ENCODE data around the gene MED9. TPM values are rescaled to one million over a fixed set of nuclear protein-coding genes. Genes with fewer than 3 reads are reported as not detected.

The MED9 gene
- total RNA-seq, 4 donors from 2014 or later: 8.3 to 14.4 (median 11.4) TPM

- intact Hi-C loops (cut with DNase I): no loop called here
Observed at GRCh38 chr17:17514361-17514992, 37.7 kb downstream of the MED9 start.

GRCh38 chr17:17514993-17515933 lies 38.5 kb downstream of the MED9 start:
- Histone ChIP-seq H3K4me3 (no peak overlapping the region), H3K27me3 (no peaks in the 10 kb centered on the region), H3K36me3 (peaks cover 0 to 12% (median 4%) of the 10 kb centered on the region in 4 donors), H3K9me3 (no peaks in the 10 kb centered on the region), H3K4me1 (no peaks in the 10 kb centered on the region), H3K27ac (replicated peaks in 1 of 4) (no peak overlapping the region)
- WGBS: 89% methylated on average over 21 of the region's 21 CpGs
- no peak for DNase-seq (ENCODE audit: extremely low spot score)
- TF ChIP-seq POLR2AphosphoS5 (IDR thresholded peaks at IDR 0.05) (no peak), POLR2A (IDR thresholded peaks at IDR 0.05; ENCODE audit: low read depth) (no peak), EP300 (IDR thresholded peaks at IDR 0.05) (no peak)
- TF ChIP-seq, protein P1, sequence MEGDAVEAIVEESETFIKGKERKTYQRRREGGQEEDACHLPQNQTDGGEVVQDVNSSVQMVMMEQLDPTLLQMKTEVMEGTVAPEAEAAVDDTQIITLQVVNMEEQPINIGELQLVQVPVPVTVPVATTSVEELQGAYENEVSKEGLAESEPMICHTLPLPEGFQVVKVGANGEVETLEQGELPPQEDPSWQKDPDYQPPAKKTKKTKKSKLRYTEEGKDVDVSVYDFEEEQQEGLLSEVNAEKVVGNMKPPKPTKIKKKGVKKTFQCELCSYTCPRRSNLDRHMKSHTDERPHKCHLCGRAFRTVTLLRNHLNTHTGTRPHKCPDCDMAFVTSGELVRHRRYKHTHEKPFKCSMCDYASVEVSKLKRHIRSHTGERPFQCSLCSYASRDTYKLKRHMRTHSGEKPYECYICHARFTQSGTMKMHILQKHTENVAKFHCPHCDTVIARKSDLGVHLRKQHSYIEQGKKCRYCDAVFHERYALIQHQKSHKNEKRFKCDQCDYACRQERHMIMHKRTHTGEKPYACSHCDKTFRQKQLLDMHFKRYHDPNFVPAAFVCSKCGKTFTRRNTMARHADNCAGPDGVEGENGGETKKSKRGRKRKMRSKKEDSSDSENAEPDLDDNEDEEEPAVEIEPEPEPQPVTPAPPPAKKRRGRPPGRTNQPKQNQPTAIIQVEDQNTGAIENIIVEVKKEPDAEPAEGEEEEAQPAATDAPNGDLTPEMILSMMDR (IDR thresholded peaks at IDR 0.05): no peak
- intact Hi-C loops (cut with DNase I): no loop called here

More at GRCh38 chr17:17514361-17514992, 37.7 kb downstream of the MED9 start:
- Histone ChIP-seq H3K27me3 (no peaks in the 10 kb centered on the region), H3K27ac (replicated peaks in 1 of 4) (no peak overlapping the region), H3K4me1 (no peaks in the 10 kb centered on the region), H3K9me3 (no peaks in the 10 kb centered on the region), H3K36me3 (peaks cover 0 to 7% (median 0%) of the 10 kb centered on the region in 4 donors), H3K4me3 (no peak overlapping the region)
- 94% methylated on average over 15 of the region's 16 CpGs for WGBS
- TF ChIP-seq POLR2A (IDR thresholded peaks at IDR 0.05; ENCODE audit: low read depth) (no peak), EP300 (IDR thresholded peaks at IDR 0.05) (no peak), POLR2AphosphoS5 (IDR thresholded peaks at IDR 0.05) (no peak)
- TF ChIP-seq, protein P1 (IDR thresholded peaks at IDR 0.05): no peak
- DNase-seq (ENCODE audit: extremely low spot score): no peak

DNA sequence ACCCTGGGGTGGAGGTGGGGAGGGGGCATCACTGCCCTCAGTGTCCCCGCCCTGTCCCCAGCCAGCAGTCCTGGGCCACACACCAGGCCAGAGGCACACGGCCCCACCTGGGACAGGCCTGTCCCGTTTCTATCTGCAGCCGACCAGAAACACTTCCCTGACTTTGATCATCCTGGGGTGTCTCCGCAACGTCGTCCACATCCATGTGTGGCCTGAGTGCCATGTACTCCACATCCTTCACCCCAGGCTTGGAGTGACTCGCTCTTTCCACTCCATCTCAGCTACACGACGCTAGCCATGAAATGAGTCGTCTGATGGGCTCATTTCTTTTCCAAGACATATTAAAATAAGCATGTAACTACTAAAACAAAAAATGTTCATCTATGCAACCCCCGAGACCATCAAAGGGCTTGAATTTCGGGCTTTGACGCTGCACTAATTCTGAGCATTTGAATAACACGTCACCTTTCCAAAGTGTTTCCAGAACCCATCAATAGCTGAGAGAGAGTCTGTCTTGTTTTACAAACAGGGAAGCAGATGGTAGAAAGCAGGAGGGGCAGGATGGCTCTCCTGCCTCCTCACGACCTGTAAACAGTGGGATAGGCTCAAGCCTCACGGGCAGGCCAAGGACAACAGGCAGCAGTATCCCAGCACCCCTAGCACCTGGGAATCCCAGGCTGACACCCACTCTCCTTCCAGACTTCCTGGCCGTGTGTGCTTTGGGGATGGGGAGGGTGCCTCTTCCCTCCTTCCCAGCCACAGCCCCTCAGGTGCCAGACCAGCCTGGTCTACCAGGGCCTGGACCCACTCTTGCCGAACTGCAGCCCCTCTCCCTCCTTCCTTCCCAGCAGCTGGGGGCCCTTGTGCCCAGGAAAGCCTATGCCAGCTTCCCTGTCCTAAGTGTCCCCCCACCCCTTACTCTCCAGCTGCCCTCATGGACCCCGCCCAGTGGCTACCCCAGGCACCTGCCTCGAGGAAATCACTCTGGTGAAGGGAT lies 39.4 kb downstream of the MED9 start:
- H3K9me3 ChIP-seq: no peaks in the 10 kb centered on the region
- no peak overlapping the region for H3K4me3 ChIP-seq
- no peaks in the 10 kb centered on the region for H3K4me1 ChIP-seq
- no peaks in the 10 kb centered on the region for H3K27me3 ChIP-seq
- WGBS: 89% methylated on average over 21 of the region's 21 CpGs
- intact Hi-C loops (cut with DNase I): no loop called here
- no peak for DNase-seq (ENCODE audit: extremely low spot score)
- no peak for TF ChIP-seq POLR2A (IDR thresholded peaks at IDR 0.05; ENCODE audit: low read depth)
- no peak for TF ChIP-seq POLR2AphosphoS5 (IDR thresholded peaks at IDR 0.05)
- TF ChIP-seq, protein P1 (IDR thresholded peaks at IDR 0.05): no peak
- TF ChIP-seq EP300 (IDR thresholded peaks at IDR 0.05): no peak
- no peak overlapping the region for H3K27ac ChIP-seq (replicated peaks in 1 of 4)
- peaks cover 0 to 20% (median 12%) of the 10 kb centered on the region in 4 donors for H3K36me3 ChIP-seq

- no peak for TF ChIP-seq POLR2AphosphoS5 (IDR thresholded peaks at IDR 0.05)
- TF ChIP-seq POLR2A (IDR thresholded peaks at IDR 0.05; ENCODE audit: low read depth): no peak
- TF ChIP-seq EP300 (IDR thresholded peaks at IDR 0.05): no peak
- TF ChIP-seq, protein P1 (IDR thresholded peaks at IDR 0.05): no peak
- Histone ChIP-seq H3K4me1 (no peaks in the 10 kb centered on the region), H3K27ac (replicated peaks in 1 of 4) (no peak overlapping the region), H3K27me3 (no peaks in the 10 kb centered on the region), H3K9me3 (no peaks in the 10 kb centered on the region), H3K4me3 (no peak overlapping the region), H3K36me3 (peaks cover 0 to 28% (median 16%) of the 10 kb centered on the region in 4 donors)
- intact Hi-C loops (cut with DNase I): no loop called here
- WGBS: 97% methylated on average over 5 of the region's 14 CpGs
- DNase-seq (ENCODE audit: extremely low spot score): no peak
Observed at GRCh38 chr17:17516941-17517720, 40.3 kb downstream of the MED9 start.

Measured in esophagus muscularis mucosa (tissue), 4 donors.